ENCODE results near the gene RAC3.

Gene RAC3

GRCh38 chr17:82050152-82050760 lies 18.8 kb downstream of the RAC3 start:
- H3K27ac ChIP-seq: peak overlapping the region in 2 of 11 experiments; percentile 77 to 80; a peak in 2 of 22 replicates
- peak overlapping the region; percentile 94 to 99 (median 97) for H3K4me3 ChIP-seq
- H3K9me3 ChIP-seq (replicated peaks in 1 of 11): no peaks in the 10 kb centered on the region
- peaks cover 25 to 64% (median 53%) of the 10 kb centered on the region in 11 experiments for H3K36me3 ChIP-seq
- peak overlapping the region; percentile 82 to 94 (median 89) for H3K9ac ChIP-seq
- H4K20me1 ChIP-seq: peaks cover 0 to 45% (median 33%) of the 10 kb centered on the region in 11 experiments; a peak in 19 of 22 replicates
- no peaks in the 10 kb centered on the region for H3K27me3 ChIP-seq
- TF ChIP-seq Cebpa-rat (IDR thresholded peaks at IDR 0.05): no peak
- peaks cover 27 to 38% (median 33%) of the 10 kb centered on the region in 10 experiments for H3K4me1 ChIP-seq
- peak overlapping the region; percentile 90 to 99 (median 95) for H3K4me2 ChIP-seq

- Histone ChIP-seq H3K27me3 (no peaks in the 10 kb centered on the region), H3K4me3 (peak overlapping the region; percentile 94 to 99 (median 97)), H3K4me2 (peak overlapping the region; percentile 90 to 99 (median 95)), H3K27ac (peak overlapping the region in 10 of 11 experiments; percentile 63 to 81 (median 77); a peak in 20 of 22 replicates), H3K9ac (peak overlapping the region; percentile 82 to 94 (median 89)), H3K4me1 (peaks cover 27 to 41% (median 33%) of the 10 kb centered on the region in 10 experiments), H3K36me3 (peaks cover 31 to 70% (median 60%) of the 10 kb centered on the region in 11 experiments), H3K9me3 (replicated peaks in 1 of 11) (no peaks in the 10 kb centered on the region), H4K20me1 (peaks cover 0 to 51% (median 39%) of the 10 kb centered on the region in 11 experiments; a peak in 19 of 22 replicates)
- no peak for TF ChIP-seq Cebpa-rat (IDR thresholded peaks at IDR 0.05)
Measured at GRCh38 chr17:82050761-82051641, 19.5 kb downstream of the RAC3 start.

- Histone ChIP-seq H4K20me1 (peaks cover 0 to 61% (median 49%) of the 10 kb centered on the region in 11 experiments; a peak in 20 of 22 replicates), H3K4me2 (peak within 1 kb of the TSS; percentile 92 to 100 (median 99)), H3K36me3 (peaks cover 41 to 72% (median 67%) of the 10 kb centered on the region in 11 experiments), H3K27ac (peak within 1 kb of the TSS; percentile 63 to 81 (median 77)), H3K4me1 (peaks cover 28 to 43% (median 34%) of the 10 kb centered on the region in 10 experiments), H3K9me3 (replicated peaks in 1 of 11) (no peaks in the 10 kb centered on the region), H3K4me3 (peak within 1 kb of the TSS; percentile 94 to 99 (median 97)), H3K27me3 (no peaks in the 10 kb centered on the region), H3K9ac (peak within 1 kb of the TSS; percentile 82 to 94 (median 89))
- no peak for TF ChIP-seq Cebpa-rat (IDR thresholded peaks at IDR 0.05)
Measured at GRCh38 chr17:82051776-82052637, 20.5 kb downstream of the RAC3 start, which contains the start of the genes GPS1 and RFNG. Gene GPS1, plus strand, starts transcription at chr17:82051898. Its CDS starts 34 bp downstream, at chr17:82051932. Gene RFNG, minus strand, starts transcription at chr17:82051811. Its CDS starts 45 bp downstream, at chr17:82051766.

GRCh38 chr17:82052638-82053059 lies 21.2 kb downstream of the RAC3 start:
- H3K9me3 ChIP-seq (replicated peaks in 1 of 11): no peaks in the 10 kb centered on the region
- no peak for TF ChIP-seq Cebpa-rat (IDR thresholded peaks at IDR 0.05)
- H3K4me1 ChIP-seq: peaks cover 28 to 50% (median 36%) of the 10 kb centered on the region in 10 experiments
- H4K20me1 ChIP-seq: peaks cover 0 to 67% (median 55%) of the 10 kb centered on the region in 11 experiments; a peak in 20 of 22 replicates
- peak overlapping the region; percentile 82 to 94 (median 89) for H3K9ac ChIP-seq
- no peaks in the 10 kb centered on the region for H3K27me3 ChIP-seq
- peak overlapping the region; percentile 90 to 100 (median 98) for H3K4me2 ChIP-seq
- peaks cover 47 to 72% (median 67%) of the 10 kb centered on the region in 11 experiments for H3K36me3 ChIP-seq
- H3K27ac ChIP-seq: peak overlapping the region; percentile 9 to 81 (median 77); a peak in 19 of 22 replicates
- H3K4me3 ChIP-seq: peak overlapping the region; percentile 94 to 99 (median 97)

- TF ChIP-seq Cebpa-rat (IDR thresholded peaks at IDR 0.05): no peak
- Histone ChIP-seq H4K20me1 (peaks cover 0 to 72% (median 60%) of the 10 kb centered on the region in 11 experiments; a peak in 20 of 22 replicates), H3K9ac (peak overlapping the region; percentile 82 to 94 (median 89); a peak in 21 of 22 replicates), H3K4me1 (peaks cover 28 to 53% (median 36%) of the 10 kb centered on the region in 10 experiments), H3K9me3 (replicated peaks in 1 of 11) (no peaks in the 10 kb centered on the region), H3K4me2 (peak overlapping the region; percentile 90 to 100 (median 98)), H3K27me3 (no peaks in the 10 kb centered on the region), H3K36me3 (peaks cover 47 to 72% (median 68%) of the 10 kb centered on the region in 11 experiments), H3K4me3 (peak overlapping the region; percentile 94 to 99 (median 97); a peak in 18 of 20 replicates), H3K27ac (no peak overlapping the region; a peak in 1 of 22 replicates)
Measured at GRCh38 chr17:82053130-82053529, 21.7 kb downstream of the RAC3 start.

- no peak for TF ChIP-seq Cebpa-rat (IDR thresholded peaks at IDR 0.05)
- Histone ChIP-seq H3K27me3 (no peaks in the 10 kb centered on the region), H3K4me2 (peak overlapping the region; percentile 90 to 100 (median 98); a peak in 21 of 22 replicates), H3K4me3 (peak overlapping the region in 8 of 10 experiments; percentile 9 to 99 (median 96); a peak in 9 of 20 replicates), H3K9me3 (replicated peaks in 1 of 11) (no peaks in the 10 kb centered on the region), H4K20me1 (peaks cover 0 to 78% (median 66%) of the 10 kb centered on the region in 11 experiments; a peak in 20 of 22 replicates), H3K9ac (peak overlapping the region; percentile 82 to 94 (median 89); a peak in 18 of 22 replicates), H3K27ac (no peak overlapping the region), H3K36me3 (peaks cover 53 to 72% (median 68%) of the 10 kb centered on the region in 11 experiments), H3K4me1 (peaks cover 29 to 57% (median 38%) of the 10 kb centered on the region in 10 experiments)
Measured at GRCh38 chr17:82053556-82054263, 22.2 kb downstream of the RAC3 start.

- peaks cover 32 to 65% (median 45%) of the 10 kb centered on the region in 10 experiments for H3K4me1 ChIP-seq
- H3K9ac ChIP-seq: peak overlapping the region in 4 of 11 experiments; percentile 5 to 94 (median 56); a peak in 3 of 22 replicates
- peaks cover 0 to 86% (median 74%) of the 10 kb centered on the region in 11 experiments; a peak in 20 of 22 replicates for H4K20me1 ChIP-seq
- no peak for TF ChIP-seq Cebpa-rat (IDR thresholded peaks at IDR 0.05)
- H3K4me2 ChIP-seq: no peak overlapping the region; a peak in 1 of 22 replicates
- peaks cover 57 to 73% (median 68%) of the 10 kb centered on the region in 11 experiments for H3K36me3 ChIP-seq
- no peak overlapping the region; a peak in 1 of 20 replicates for H3K4me3 ChIP-seq
- H3K27me3 ChIP-seq: no peaks in the 10 kb centered on the region
- H3K9me3 ChIP-seq (replicated peaks in 1 of 11): no peaks in the 10 kb centered on the region
- H3K27ac ChIP-seq: no peak overlapping the region
Measured at GRCh38 chr17:82054351-82055022, 23.0 kb downstream of the RAC3 start.
